Measurements from ENCODE around the gene FAIM. TPM values are rescaled to one million over a fixed set of nuclear protein-coding genes. Genes with fewer than 3 reads are reported as not detected.
"Not testable (repeated sequence)": the region's sequence is repeated elsewhere in the genome, so short reads cannot be mapped to it uniquely, and the experiment has no call there.

Gene FAIM
- total and polyA plus RNA-seq, 5 donors from 2014 or later = 1.7 to 9.7 (median 8.0) TPM

- H3K4me3 ChIP-seq (ENCODE audit: low read depth, low read length) = peak overlapping the region; percentile 78
- H3K9me3 Mint-ChIP-seq = no peaks in the 10 kb centered on the region
- H3K36me3 ChIP-seq (ENCODE audit: control insufficient read depth, insufficient read depth, low read length) = no peaks in the 10 kb centered on the region
- H3K27ac ChIP-seq (ENCODE audit: insufficient read depth, low read length, poor library complexity, severe bottlenecking) = peak overlapping the region; percentile 88
- peaks cover 4% of the 10 kb centered on the region for H3K27me3 Mint-ChIP-seq
- ATAC-seq (ENCODE audit: low read depth in 2 of 2) (no peak), DNase-seq (no peak)
- no peaks in the 10 kb centered on the region for H3K27me3 ChIP-seq (ENCODE audit: control insufficient read depth, insufficient read depth, low read length)
- H3K36me3 Mint-ChIP-seq = peaks cover 7% of the 10 kb centered on the region
- H3K9me3 ChIP-seq (ENCODE audit: control insufficient read depth in 2 of 2, low read length in 2 of 2) = peaks cover 0 to 4% of the 10 kb centered on the region in 2 experiments
- peak overlapping the region; percentile 91 to 96 (median 93) for H3K4me3 Mint-ChIP-seq
- peaks cover 4% of the 10 kb centered on the region for H3K4me1 ChIP-seq (ENCODE audit: control insufficient read depth, insufficient read depth, low read length, poor library complexity, severe bottlenecking)
- peak overlapping the region in 2 of 3 donors; percentile 94 to 95 for H3K27ac Mint-ChIP-seq
- peaks cover 4 to 18% (median 8%) of the 10 kb centered on the region in 4 donors for H3K4me1 Mint-ChIP-seq
Observed at GRCh38 chr3:138593488-138594149, 15.0 kb upstream of the FAIM start.

GRCh38 chr3:138594150-138594934 is 14.2 kb upstream of the FAIM start, which contains the start of gene CEP70:
Gene CEP70 (minus strand): TSS chr3:138594260. CDS start chr3:138572927, 21,333 bp downstream.
- Mint-ChIP-seq H3K27me3 (peaks cover 7% of the 10 kb centered on the region), H3K27ac (peak within 1 kb of the TSS; percentile 94 to 95 (median 95)), H3K36me3 (peaks cover 3% of the 10 kb centered on the region), H3K4me3 (peak within 1 kb of the TSS; percentile 91 to 96 (median 93)), H3K4me1 (peaks cover 4 to 18% (median 8%) of the 10 kb centered on the region in 4 donors), H3K9me3 (no peaks in the 10 kb centered on the region)
- H3K9me3 ChIP-seq (ENCODE audit: control insufficient read depth in 2 of 2, low read length in 2 of 2) = peaks cover 0 to 6% of the 10 kb centered on the region in 2 experiments
- ATAC-seq (ENCODE audit: low read depth in 2 of 2) (peak; percentile 90 to 92), DNase-seq (peak; percentile 86 to 94 (median 89))
- H3K27me3 ChIP-seq (ENCODE audit: control insufficient read depth, insufficient read depth, low read length) = no peaks in the 10 kb centered on the region
- no peaks in the 10 kb centered on the region for H3K36me3 ChIP-seq (ENCODE audit: control insufficient read depth, insufficient read depth, low read length)
- H3K4me1 ChIP-seq (ENCODE audit: control insufficient read depth, insufficient read depth, low read length, poor library complexity, severe bottlenecking) = peaks cover 4% of the 10 kb centered on the region
- H3K4me3 ChIP-seq (ENCODE audit: low read depth, low read length) = peak within 1 kb of the TSS; percentile 91
- H3K27ac ChIP-seq (ENCODE audit: insufficient read depth, low read length, poor library complexity, severe bottlenecking) = peak within 1 kb of the TSS; percentile 88

DNA sequence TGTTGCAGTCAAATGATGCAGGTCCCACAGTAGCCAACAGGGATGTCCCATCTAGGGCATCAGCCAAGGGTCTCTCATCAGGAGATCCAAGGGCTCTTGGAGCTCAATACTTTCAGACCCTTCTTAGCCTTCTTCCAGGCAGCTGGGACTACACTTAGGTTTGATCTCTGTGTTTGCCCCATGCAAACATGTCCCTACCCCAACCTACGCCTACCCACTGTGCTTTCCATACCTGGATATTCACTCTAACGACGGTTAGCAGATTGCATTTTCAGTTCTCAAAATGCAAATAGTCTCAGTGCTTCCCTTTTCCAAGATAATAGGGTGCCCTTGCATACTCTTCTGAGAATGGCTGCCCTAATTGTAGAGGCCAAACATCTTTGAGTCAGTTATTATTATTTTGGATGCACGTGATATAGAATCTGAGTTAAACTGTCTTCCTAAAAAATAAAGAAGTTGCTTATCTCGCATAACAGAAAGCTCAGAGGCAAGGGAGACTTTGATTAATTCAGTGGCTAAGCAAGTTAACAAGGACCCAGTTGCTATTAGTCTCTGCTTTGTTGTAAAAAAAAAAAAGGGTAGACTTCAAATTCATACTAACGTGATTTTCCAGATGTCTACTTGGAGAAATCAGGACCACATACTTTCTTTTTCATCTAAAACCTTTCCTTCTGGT is 13.5 kb upstream of the FAIM start:
- H3K9me3 ChIP-seq (ENCODE audit: control insufficient read depth in 2 of 2, low read length in 2 of 2) = peaks cover 0 to 6% of the 10 kb centered on the region in 2 experiments
- Mint-ChIP-seq H3K4me3 (peak overlapping the region; percentile 91 to 96 (median 93)), H3K36me3 (peaks cover 3% of the 10 kb centered on the region), H3K9me3 (no peaks in the 10 kb centered on the region), H3K27me3 (peaks cover 7% of the 10 kb centered on the region), H3K4me1 (peaks cover 4 to 18% (median 8%) of the 10 kb centered on the region in 4 donors), H3K27ac (peak overlapping the region in 2 of 3 donors; percentile 94 to 95)
- H3K27ac ChIP-seq (ENCODE audit: insufficient read depth, low read length, poor library complexity, severe bottlenecking) = peak overlapping the region; percentile 88
- H3K4me1 ChIP-seq (ENCODE audit: control insufficient read depth, insufficient read depth, low read length, poor library complexity, severe bottlenecking) = peaks cover 4% of the 10 kb centered on the region
- H3K4me3 ChIP-seq (ENCODE audit: low read depth, low read length) = peak overlapping the region; percentile 91
- H3K36me3 ChIP-seq (ENCODE audit: control insufficient read depth, insufficient read depth, low read length) = no peaks in the 10 kb centered on the region
- no peaks in the 10 kb centered on the region for H3K27me3 ChIP-seq (ENCODE audit: control insufficient read depth, insufficient read depth, low read length)
- ATAC-seq (ENCODE audit: low read depth in 2 of 2) (no peak), DNase-seq (no peak)

DNA sequence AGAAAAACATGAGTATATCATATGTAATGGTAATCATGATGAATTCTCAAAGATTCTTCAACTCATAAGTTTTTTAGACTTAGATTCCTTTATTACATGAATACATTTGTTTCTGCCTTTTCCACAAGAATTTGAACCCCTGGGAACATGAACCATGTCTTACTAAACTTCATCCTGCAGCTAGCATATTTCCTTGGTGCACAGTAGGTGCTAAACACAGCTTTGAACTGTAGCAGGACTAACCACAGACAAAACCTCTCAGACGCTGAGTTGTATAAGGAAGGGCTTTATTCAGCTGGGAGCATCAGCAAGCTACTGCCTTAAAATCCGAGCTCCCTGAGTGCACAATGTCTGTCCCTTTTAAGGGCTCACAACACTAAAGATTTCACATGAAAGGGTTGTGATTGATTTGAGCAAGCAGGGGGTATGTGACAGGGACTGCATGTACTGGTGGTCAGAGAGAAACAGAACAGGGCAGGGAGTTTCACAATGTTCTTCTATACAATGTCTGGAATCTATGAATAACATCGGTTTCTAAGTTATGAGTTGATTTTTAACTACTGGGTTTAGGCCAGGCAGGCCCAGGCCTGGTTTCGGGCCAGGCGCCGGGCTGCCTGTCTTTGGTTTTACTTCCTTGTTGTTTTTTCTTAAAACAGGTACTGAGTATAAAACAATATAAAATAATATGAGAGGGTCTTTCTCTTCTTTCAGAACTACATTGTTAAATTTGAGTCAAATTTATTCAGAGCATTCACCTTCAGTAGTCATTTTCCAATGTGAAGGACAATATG is 11.2 kb upstream of the FAIM start:
- H3K9me3 Mint-ChIP-seq; H3K36me3 Mint-ChIP-seq; H3K27ac Mint-ChIP-seq; H3K27ac ChIP-seq (ENCODE audit: insufficient read depth, low read length, poor library complexity, severe bottlenecking); H3K4me3 Mint-ChIP-seq; H3K4me3 ChIP-seq (ENCODE audit: low read depth, low read length); ATAC-seq (ENCODE audit: low read depth in 2 of 2); DNase-seq; H3K36me3 ChIP-seq (ENCODE audit: control insufficient read depth, insufficient read depth, low read length); H3K9me3 ChIP-seq (ENCODE audit: control insufficient read depth in 2 of 2, low read length in 2 of 2); H3K4me1 ChIP-seq (ENCODE audit: control insufficient read depth, insufficient read depth, low read length, poor library complexity, severe bottlenecking); H3K27me3 ChIP-seq (ENCODE audit: control insufficient read depth, insufficient read depth, low read length): not testable (repeated sequence)
- H3K4me1 Mint-ChIP-seq = peaks cover 4 to 15% (median 6%) of the 10 kb centered on the region in 4 donors
- H3K27me3 Mint-ChIP-seq = peaks cover 11% of the 10 kb centered on the region

- Histone ChIP-seq H3K27ac (ENCODE audit: insufficient read depth, low read length, poor library complexity, severe bottlenecking) (no peak overlapping the region), H3K27me3 (ENCODE audit: control insufficient read depth, insufficient read depth, low read length) (no peaks in the 10 kb centered on the region), H3K4me1 (ENCODE audit: control insufficient read depth, insufficient read depth, low read length, poor library complexity, severe bottlenecking) (peaks cover 4% of the 10 kb centered on the region), H3K9me3 (ENCODE audit: control insufficient read depth in 2 of 2, low read length in 2 of 2) (peaks cover 0 to 6% of the 10 kb centered on the region in 2 experiments), H3K36me3 (ENCODE audit: control insufficient read depth, insufficient read depth, low read length) (no peaks in the 10 kb centered on the region), H3K4me3 (ENCODE audit: low read depth, low read length) (no peak overlapping the region)
- no peaks in the 10 kb centered on the region for H3K36me3 Mint-ChIP-seq
- no peak overlapping the region for H3K27ac Mint-ChIP-seq
- no peak overlapping the region for H3K4me3 Mint-ChIP-seq
- ATAC-seq (ENCODE audit: low read depth in 2 of 2) = no peak
- no peak for DNase-seq
- H3K27me3 Mint-ChIP-seq = peaks cover 11% of the 10 kb centered on the region
- H3K9me3 Mint-ChIP-seq = peaks cover 0 to 3% (median 0%) of the 10 kb centered on the region in 7 donors
- H3K4me1 Mint-ChIP-seq = peaks cover 2 to 10% (median 5%) of the 10 kb centered on the region in 4 donors
Observed at GRCh38 chr3:138598534-138598933, 10.0 kb upstream of the FAIM start.

GRCh38 chr3:138600100-138600745 is 8.3 kb upstream of the FAIM start:
- Histone ChIP-seq H3K27me3 (ENCODE audit: control insufficient read depth, insufficient read depth, low read length) (no peaks in the 10 kb centered on the region), H3K4me1 (ENCODE audit: control insufficient read depth, insufficient read depth, low read length, poor library complexity, severe bottlenecking) (no peaks in the 10 kb centered on the region), H3K4me3 (ENCODE audit: low read depth, low read length) (no peak overlapping the region), H3K9me3 (ENCODE audit: control insufficient read depth in 2 of 2, low read length in 2 of 2) (peaks cover 0 to 6% of the 10 kb centered on the region in 2 experiments), H3K27ac (ENCODE audit: insufficient read depth, low read length, poor library complexity, severe bottlenecking) (no peak overlapping the region), H3K36me3 (ENCODE audit: control insufficient read depth, insufficient read depth, low read length) (no peaks in the 10 kb centered on the region)
- peaks cover 11% of the 10 kb centered on the region for H3K27me3 Mint-ChIP-seq
- H3K4me1 Mint-ChIP-seq = no peaks in the 10 kb centered on the region
- no peak overlapping the region for H3K4me3 Mint-ChIP-seq
- H3K9me3 Mint-ChIP-seq = peaks cover 0 to 6% (median 0%) of the 10 kb centered on the region in 7 donors
- DNase-seq (no peak), ATAC-seq (ENCODE audit: low read depth in 2 of 2) (no peak)
- H3K27ac Mint-ChIP-seq = no peak overlapping the region
- H3K36me3 Mint-ChIP-seq = no peaks in the 10 kb centered on the region
